GM18526 (cell line): Measurements from ENCODE around the gene ANTXR2.

Source experiments
- POLR2A ChIP-seq: IDR thresholded peaks from 3 replicates; pipeline ENCODE4 v1.6.1; 2011; ENCODE audit not compliant: insufficient read length; ENCODE audit errors: extremely low read depth

Gene ANTXR2

GRCh38 chr4:80096175-80096850 is 23.3 kb upstream of the ANTXR2 start:
- no peak for TF ChIP-seq POLR2A

GRCh38 chr4:80094191-80094590 is 21.2 kb upstream of the ANTXR2 start:
- no peak for TF ChIP-seq POLR2A

- no peak for TF ChIP-seq POLR2A
Observed at GRCh38 chr4:80093563-80093962, 20.5 kb upstream of the ANTXR2 start.

- TF ChIP-seq POLR2A, result no peak
Observed at GRCh38 chr4:80092847-80093246, 19.8 kb upstream of the ANTXR2 start.

- no peak for TF ChIP-seq POLR2A
Observed at GRCh38 chr4:80092088-80092487, 19.1 kb upstream of the ANTXR2 start.

GRCh38 chr4:80091688-80092087 is 18.7 kb upstream of the ANTXR2 start:
- no peak for TF ChIP-seq POLR2A

- no peak for TF ChIP-seq POLR2A
Observed at GRCh38 chr4:80091184-80091583, 18.2 kb upstream of the ANTXR2 start.

GRCh38 chr4:80090090-80090489 is 17.1 kb upstream of the ANTXR2 start:
- TF ChIP-seq POLR2A, result no peak

- no peak for TF ChIP-seq POLR2A
Observed at GRCh38 chr4:80088471-80088870, 15.4 kb upstream of the ANTXR2 start.

GRCh38 chr4:80086296-80086695 is 13.3 kb upstream of the ANTXR2 start:
- no peak for TF ChIP-seq POLR2A

- TF ChIP-seq POLR2A, result no peak
Observed at GRCh38 chr4:80085081-80085480, 12.1 kb upstream of the ANTXR2 start.

GRCh38 chr4:80082693-80083092 is 9.7 kb upstream of the ANTXR2 start:
- TF ChIP-seq POLR2A, result no peak

- no peak for TF ChIP-seq POLR2A
Observed at GRCh38 chr4:80081566-80081965, 8.5 kb upstream of the ANTXR2 start.

GRCh38 chr4:80079255-80079923 is 6.4 kb upstream of the ANTXR2 start:
- no peak for TF ChIP-seq POLR2A

GRCh38 chr4:80078346-80079092 is 5.5 kb upstream of the ANTXR2 start:
- TF ChIP-seq POLR2A, result no peak

- TF ChIP-seq POLR2A, result no peak
Observed at GRCh38 chr4:80077639-80078038, 4.6 kb upstream of the ANTXR2 start.

GRCh38 chr4:80076681-80077080 is 3.7 kb upstream of the ANTXR2 start:
- no peak for TF ChIP-seq POLR2A
